GM12872 (cell line): ENCODE results near the gene SCNN1G.

Source experiments
- TF ChIP-seq, protein P1 (sequence below): IDR thresholded peaks from 3 replicates; pipeline ENCODE4 v1.5.1; 2011; ENCODE audit warnings: low read depth, mild to moderate bottlenecking, low read length, moderate library complexity; ENCODE audit not compliant: insufficient read depth

Gene SCNN1G

GRCh38 chr16:23254338-23254737 is 71.8 kb downstream of the SCNN1G start:
- TF ChIP-seq, protein P1, sequence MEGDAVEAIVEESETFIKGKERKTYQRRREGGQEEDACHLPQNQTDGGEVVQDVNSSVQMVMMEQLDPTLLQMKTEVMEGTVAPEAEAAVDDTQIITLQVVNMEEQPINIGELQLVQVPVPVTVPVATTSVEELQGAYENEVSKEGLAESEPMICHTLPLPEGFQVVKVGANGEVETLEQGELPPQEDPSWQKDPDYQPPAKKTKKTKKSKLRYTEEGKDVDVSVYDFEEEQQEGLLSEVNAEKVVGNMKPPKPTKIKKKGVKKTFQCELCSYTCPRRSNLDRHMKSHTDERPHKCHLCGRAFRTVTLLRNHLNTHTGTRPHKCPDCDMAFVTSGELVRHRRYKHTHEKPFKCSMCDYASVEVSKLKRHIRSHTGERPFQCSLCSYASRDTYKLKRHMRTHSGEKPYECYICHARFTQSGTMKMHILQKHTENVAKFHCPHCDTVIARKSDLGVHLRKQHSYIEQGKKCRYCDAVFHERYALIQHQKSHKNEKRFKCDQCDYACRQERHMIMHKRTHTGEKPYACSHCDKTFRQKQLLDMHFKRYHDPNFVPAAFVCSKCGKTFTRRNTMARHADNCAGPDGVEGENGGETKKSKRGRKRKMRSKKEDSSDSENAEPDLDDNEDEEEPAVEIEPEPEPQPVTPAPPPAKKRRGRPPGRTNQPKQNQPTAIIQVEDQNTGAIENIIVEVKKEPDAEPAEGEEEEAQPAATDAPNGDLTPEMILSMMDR = no peak

DNA sequence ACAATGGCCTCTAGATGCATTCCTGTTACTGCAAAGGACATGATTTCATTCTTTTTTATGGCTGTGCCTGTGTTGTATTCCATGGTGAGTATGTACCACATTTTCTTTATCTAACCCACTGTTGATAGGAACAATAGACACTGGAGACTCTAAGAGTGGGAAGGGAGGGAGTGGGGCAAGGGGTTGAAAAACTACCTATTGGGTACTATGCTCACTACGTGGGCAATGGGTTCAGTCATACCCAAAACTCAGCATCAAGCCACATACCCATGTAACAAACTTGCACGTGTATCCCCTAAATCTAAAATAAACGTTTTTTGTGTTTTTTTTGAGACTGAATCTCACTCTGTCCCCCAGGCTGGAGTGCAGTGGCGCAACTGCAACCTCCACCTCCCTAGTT is 72.5 kb downstream of the SCNN1G start:
- TF ChIP-seq, protein P1 = no peak

GRCh38 chr16:23256440-23256839 is 73.9 kb downstream of the SCNN1G start:
- TF ChIP-seq, protein P1 = no peak

DNA sequence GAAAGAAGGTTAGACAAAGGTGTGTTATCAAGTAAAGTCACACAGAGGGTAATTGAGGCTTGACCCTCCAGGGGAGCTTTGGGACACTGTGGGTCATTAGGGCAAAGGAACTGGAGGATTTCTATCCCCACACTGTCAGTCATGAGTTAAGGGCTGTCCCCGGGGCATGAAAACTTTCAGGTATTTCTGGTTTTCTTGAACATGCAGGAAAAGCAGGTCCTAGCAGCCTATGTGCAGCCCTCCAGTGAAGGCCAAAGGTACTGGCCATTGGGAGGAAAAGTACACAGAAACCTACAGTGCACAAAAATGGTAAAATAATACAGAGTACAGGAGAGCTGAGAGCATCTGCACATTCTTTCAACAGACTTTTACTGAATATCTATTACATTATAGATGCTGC is 75.1 kb downstream of the SCNN1G start:
- TF ChIP-seq, protein P1 = no peak

GRCh38 chr16:23258919-23259237 is 76.3 kb downstream of the SCNN1G start:
- TF ChIP-seq, protein P1 = no peak
